GM18909 (cell line): ENCODE data around the gene PTTG1IP.

Experiments used
- ATAC-seq: cut with Tn5 transposase; IDR thresholded peaks from one replicate; pipeline ENCODE4 v1.9.1; 2021; ENCODE audit warnings: mild to moderate bottlenecking; ENCODE audit not compliant: unreplicated experiment, poor library complexity

The PTTG1IP gene

DNA sequence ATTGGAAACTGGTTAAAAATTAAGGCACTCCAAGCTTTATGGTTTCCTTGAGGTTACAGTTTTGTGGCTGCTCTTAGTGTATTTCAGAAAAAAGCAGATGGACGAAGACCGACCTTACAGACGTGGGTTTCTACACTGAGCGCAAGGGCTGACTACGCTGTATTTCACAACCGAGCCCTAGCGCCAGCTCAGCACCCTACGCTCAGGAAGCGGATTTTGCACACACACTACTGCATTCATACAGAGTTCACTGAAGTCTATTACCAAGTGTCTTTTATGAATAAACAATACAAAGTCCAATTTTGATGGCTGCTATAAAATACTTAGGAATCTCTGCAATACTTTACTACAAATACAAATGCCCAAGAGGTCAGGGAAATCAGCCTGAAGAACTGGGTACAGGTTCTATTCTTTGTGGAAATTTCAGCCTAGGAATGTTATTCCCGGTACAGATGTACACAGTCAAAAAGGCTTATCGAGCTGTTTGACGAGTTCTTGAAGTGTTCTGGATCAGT, 23.8 kb downstream of the PTTG1IP start:
- ATAC-seq: no peak

DNA sequence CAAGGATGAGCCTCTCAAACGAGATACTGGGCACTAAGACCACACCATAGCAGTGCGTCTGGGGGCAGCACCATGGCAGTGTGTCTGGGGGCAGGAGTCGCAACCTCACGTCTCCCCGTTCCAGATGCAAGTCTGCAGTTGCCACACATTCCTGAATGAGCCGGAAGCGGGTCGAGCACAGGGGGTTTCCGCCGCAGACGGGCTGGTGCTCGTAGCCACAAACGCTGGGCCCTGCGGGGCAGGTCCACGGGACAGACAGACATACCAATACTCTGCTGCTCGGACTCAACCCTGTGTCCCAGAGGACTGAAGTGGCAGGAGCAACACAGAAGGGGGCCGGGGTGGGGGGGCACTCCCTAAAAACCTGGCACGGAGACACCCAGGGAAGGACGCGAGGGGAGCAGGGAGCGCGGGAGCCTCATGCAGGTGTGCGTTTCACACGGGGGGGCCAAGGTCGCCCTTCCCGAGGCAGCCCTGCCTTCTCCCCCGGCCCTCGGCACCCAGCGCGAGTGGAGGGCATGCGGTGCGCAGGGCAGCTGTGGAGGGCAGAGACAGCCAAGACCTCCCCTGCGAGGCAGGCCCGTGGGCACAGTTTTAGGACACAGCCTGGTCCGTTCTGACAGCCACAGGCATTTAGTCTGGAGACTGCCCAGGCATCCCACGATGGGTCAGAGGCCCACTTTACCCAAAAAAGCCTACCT, 24.5 kb downstream of the PTTG1IP start:
- ATAC-seq: no peak

- ATAC-seq: no peak
These were observed 26.0 kb downstream of the PTTG1IP start for GRCh38 chr21:44847261-44848056.

DNA sequence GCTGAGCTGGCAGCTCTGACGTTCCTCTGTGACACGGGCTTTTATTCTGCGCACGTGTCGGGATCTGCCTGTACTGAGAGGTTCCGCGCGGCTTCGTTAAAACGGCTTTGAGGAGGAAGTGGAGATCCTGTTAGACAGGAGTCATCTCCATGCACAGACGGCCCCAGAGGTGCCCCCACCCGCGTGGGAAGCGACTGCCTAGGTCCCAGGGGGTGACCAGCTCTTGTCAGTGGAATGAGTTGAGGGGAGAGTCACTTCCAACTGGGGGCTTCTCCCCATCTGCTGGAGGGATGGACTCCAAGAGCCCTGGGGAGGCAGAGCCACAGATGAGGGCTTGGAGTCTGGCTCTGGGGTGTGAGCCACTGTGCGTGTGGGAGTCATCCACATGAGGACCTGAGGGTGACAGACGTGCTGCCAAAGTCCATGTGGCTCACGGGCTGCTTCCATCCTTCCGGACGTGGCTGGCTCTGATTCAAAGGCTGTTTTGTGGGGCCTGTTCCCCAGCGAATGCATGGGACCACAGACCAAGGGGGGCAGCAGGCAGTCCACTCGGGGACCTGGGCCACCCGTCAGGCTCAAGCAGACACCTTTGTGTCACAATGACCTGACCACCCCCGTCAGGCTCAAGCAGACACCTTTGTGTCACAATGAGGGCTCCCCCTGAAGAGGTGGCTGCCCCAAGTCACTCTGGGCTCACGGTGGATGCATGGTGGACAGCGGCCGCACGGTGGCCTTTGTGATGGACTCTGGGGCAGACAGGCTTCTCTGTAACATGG, 26.8 kb downstream of the PTTG1IP start:
- no peak for ATAC-seq

DNA sequence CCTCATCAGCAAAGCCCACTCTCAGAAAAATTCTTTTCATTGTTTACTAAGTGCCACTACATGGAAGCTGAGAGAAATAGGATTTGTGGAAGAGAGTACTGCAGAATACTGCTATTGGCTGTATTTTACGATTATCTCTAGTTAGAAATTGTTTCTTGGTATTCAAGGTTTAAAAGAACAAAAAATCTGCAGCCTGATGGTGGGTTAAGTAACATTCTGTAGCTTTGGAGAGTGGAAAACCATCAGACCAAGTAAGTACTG, 27.3 kb downstream of the PTTG1IP start:
- ATAC-seq: no peak

GRCh38 chr21:44845418-44846223, 27.9 kb downstream of the PTTG1IP start:
- no peak for ATAC-seq

DNA sequence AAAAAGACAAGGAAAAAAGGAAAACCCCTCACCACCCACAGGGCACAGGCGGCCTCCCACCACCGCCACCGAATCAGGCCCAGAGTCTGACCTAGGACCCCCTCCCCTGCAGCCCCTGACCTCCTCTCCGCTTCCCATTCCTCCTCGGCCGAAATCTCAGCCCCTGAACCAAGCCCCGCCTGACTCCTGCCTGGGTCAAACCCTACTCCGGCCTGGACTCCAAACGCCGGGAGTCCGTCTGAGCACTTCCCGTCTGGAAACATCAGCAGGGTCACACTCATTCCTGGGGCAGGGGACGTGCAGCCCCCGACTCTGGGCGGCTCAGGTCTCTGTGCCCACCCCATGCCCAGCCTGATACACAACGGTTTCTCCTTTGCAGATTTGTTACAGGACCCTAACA, 29.2 kb downstream of the PTTG1IP start:
- no peak for ATAC-seq

DNA sequence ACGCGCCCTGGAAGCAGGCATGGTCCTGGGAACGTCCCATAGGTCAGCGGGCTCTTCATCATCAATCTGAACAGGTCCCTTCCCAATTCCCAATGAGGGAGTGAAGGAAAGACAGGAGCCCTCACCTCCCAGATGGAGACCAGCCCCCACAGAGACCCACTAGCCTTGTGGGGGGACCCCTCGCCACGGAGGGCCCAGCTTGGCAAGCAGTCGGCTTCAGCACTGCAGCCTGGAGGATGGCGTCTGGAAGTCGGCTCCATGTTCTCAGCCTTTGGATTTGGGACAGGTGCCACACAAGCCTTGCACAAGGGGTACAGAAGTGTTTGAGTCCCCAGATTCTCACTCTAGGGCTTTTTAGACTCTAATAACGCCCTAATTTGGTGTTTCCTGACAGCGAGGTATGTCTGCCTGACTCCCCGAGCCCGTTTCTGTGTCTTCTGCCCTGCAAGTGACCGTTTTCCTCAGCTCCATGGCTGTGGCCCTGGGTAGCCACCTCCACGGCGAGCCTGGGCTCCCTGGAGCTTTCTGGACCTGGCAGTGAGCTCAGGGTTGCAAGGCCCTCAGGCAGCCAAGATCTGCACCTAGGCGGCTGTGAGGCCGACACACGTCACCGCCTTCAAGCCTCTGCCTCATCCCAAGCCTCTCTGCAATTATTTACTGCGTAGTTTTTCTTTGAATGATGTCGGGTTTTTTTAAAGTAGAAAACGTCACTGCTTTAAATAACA, 30.6 kb downstream of the PTTG1IP start:
- no peak for ATAC-seq

DNA sequence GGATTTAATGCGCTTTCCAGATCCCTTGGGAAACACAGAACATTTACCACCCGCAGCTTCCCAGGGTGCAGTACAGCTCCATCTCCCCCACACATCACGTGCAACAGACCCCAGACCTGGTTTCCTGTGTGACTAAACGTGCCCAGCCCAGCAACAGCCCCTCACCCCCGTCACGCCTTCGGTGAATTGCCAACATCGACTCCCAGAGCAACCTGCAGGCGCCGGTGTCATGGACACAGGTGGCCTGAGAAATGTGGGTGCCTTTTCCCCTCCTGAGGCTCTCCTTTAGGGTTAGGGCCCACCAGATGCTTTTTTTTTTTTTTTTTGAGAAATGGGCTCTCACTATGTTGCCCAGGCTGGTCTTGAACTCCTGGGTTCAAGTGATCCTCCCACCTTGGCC, 31.4 kb downstream of the PTTG1IP start:
- no peak for ATAC-seq

DNA sequence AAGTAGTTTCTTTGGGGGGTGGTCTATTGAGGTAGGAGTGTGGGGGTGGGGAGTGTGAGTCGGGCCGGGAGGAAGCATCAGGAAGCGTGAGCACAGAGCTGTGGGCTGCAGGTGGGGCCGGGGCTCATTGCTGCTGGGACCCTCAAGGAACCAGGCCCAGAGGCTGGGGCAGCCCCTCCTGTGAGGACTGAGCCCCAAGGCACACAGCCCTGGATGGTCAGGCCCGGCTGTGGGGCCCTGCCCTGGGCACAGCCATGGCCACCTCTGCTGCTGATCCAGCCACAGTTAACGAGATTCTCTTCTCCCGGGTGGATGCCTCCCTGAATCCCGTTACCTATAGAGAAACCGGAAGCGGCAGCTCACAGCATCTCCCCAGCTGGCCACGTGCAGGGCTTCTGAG, 32.7 kb downstream of the PTTG1IP start:
- ATAC-seq: no peak

DNA sequence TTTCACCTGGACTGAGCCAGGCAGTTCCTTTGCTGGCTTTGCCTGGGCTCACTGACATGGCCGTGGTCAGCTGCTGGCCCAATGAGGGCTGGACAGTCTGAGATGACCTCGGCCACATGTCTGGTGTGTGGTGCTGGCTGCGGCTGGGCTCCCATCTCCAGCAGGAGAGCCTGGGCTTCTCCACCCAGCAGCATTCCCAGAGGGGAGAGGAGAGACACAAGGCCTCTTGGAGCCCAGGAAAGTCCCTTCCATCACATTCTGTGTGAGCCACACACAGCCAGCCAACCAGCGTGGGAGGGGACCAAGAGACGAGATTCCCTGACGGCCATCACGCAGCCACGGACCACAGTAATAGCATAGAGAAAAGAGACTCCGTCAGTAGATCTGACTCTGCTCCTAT, 34.5 kb downstream of the PTTG1IP start:
- ATAC-seq: no peak

DNA sequence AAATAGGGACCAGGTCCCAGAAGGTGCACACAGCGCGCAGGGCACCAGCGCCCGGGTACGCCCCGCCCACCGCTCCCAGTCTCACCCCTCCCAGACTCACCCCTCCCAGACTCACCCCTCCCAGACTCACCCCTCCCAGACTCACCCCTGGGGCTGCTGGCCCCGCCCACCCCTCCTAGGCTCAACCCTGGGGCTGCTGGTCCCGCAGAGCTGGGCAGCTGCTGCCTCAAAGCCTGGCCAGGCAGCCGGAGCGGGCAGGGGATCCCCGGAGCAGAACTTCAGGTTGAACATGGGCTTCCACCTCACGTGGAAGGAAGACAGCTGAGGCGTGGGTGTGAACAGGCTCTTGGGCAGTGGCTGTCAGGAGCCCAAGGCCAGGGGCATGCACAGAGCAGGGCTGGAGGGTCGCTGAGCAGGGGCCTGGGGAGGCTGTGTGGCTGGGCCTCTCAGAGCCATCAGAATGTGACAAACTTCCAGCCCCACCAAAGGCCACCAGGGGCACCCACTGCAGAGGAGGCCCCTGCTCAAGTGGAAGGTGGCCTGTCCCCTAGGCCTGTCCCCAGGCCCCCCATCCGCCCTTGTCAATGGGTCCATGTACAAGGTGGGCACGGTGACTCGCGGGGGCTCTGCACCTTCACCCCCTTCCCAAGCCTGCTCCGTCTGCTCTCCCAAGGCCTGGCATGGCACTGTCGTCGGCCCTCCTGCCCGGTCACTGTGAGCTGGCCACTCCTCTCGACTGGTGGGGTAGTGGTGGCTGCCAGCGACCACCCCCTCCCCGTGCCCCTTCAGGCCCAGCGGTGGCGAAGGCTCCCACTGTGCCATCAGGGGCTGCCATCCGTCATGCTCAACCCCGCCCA, 35.2 kb downstream of the PTTG1IP start:
- ATAC-seq: no peak

DNA sequence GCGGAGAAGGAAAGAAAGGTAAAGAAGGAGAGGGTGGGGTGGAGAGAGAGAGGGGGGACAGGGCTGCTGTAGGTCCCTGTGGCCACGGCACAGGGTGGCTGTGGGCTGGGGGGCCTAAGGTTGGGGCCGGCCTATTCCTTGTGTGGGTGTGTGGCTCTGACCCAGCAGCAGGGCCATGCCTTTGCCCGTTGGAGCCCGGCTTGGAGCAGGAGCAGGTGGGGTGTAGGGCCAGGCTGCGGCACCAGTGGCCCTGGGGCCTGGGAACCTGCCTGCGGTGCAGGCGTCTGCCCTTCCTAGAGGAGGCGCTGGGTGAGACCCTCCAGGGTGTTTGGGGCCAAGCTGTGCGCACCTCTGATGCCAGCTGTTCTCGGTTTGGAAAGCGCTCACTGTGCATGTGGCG, 36.0 kb downstream of the PTTG1IP start:
- ATAC-seq: no peak

GRCh38 chr21:44836666-44837471, 36.6 kb downstream of the PTTG1IP start:
- ATAC-seq: no peak

- ATAC-seq: no peak
These were observed 37.2 kb downstream of the PTTG1IP start for GRCh38 chr21:44836349-44836665.

- ATAC-seq: no peak
These were observed 37.9 kb downstream of the PTTG1IP start for GRCh38 chr21:44835647-44835973.

- no peak for ATAC-seq
These were observed 38.4 kb downstream of the PTTG1IP start for GRCh38 chr21:44834951-44835646.
